GM21423 (cell line): ENCODE results near the gene NFE2L3.
"Not testable (repeated sequence)": the region's sequence is repeated elsewhere in the genome, so short reads cannot be mapped to it uniquely, and the experiment has no call there.

Experiments used
- ATAC-seq: cut with Tn5 transposase; IDR thresholded peaks from one replicate; pipeline ENCODE4 v1.9.1; 2021; ENCODE audit warnings: mild to moderate bottlenecking, moderate library complexity; ENCODE audit not compliant: unreplicated experiment

Gene NFE2L3

GRCh38 chr7:26185131-26185843 lies 33.3 kb downstream of the NFE2L3 start:
- no peak for ATAC-seq

GRCh38 chr7:26185844-26186180 lies 33.8 kb downstream of the NFE2L3 start:
- ATAC-seq = no peak

DNA sequence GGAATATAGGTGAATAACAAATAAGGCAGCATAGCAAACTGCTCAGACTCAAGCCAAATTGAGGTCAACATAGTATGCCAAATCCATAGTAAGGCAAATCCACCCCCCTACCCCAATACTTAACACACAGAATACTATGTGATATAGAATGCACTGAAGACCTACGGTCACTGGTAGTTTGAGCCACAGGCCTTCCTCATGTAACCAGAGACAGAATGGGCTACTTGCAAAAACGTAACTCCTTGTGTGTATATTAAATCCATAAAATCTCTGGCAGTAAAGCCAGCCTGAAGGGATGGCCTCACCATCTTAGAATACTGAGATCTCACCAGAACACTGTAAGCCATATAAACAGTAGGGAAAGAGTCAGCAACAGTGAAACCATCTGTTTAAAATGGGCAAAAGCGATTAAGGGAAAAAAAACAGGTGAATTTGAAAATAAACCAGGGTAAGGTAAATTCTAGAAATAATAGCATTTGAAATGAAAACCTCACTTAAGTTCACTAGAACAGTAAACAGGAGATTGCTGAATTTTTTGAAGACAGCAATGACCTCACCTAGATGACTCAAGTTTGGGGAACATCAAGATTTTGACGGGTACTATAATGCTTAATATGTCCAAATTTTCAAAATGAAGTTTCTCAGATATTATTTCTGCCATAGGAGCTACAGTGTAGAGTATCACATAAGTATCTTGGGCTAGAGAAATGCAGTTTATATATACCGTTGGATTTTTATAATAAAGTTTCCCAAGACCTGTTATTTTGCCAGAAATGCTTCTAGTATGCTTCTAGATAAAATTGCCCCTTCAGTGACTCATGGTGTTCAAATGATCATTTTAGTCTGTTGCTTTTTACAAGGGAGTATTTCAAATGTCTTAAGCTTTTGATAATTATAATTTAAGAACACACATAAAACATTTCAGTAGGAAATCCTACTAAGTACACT lies 34.6 kb downstream of the NFE2L3 start:
- no peak for ATAC-seq

DNA sequence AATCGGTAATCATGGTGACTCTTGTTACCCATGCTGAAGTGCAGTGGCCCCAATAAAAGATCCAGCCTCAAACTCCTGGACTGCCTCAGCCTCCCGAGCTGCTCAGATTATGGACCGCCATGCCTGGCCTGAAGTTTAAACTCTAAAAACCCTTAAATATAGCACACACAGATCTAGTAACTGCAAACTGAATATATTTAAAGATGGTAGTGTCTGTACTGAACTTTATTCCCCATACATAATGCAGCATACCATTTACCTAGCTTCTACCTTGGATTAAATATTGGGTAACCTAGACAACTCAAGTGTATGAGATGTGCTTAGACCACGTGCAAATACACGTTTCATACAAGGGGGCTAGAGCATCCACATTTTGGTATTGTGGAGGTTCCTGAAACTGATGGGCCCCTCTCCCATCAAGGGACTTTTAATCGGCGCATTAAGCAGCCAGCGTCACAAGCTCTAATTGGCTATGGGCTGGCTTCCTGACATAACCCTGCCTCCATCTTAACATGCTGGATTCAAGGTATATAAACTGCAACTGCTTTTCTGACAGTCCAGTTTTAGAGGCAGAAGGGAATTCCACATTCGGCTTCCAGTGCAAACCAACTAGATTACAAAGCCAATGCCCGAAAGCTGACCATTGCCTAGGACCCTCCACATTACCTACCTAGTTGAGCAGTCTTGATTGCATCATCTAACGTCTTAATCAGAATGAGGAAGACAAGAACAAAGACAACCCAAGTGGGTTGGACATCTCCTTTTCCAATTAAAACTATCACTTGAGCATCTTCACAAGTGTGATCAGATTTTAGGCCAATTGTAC lies 35.6 kb downstream of the NFE2L3 start:
- no peak for ATAC-seq

DNA sequence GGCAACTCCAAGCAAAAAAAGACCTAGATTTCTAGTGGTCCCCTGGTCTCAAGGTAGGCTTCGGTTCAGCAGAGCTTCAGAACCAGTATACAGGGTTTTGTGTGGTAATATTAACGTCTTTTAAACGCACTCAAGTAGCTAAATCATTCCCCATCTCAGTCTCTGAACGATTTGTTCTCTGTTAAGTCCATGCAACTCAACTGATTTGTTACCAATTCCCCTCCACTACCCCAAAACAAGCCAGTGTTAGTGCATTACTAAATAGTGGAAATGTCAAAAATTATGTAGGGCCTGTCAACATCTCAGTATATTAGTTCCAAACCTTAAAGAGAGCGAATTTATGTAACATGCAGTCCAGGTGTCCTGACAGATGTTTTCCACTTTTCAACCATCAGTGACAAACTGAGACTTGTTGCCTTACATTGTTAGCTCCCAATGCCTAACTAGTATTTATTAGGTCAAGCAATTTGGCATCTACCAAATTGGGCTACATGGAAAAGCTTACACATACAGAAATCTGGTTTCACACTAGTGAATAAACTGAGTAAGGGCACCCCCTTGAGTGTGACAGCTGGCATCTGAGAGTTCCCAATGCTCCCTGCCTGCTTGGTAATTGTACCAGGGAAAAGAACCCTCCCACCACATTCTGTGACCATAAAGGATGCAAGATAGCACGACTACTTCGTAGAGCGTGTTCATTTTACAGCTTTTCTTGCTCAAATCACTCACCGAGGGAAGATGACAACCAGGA lies 36.4 kb downstream of the NFE2L3 start:
- ATAC-seq = no peak

DNA sequence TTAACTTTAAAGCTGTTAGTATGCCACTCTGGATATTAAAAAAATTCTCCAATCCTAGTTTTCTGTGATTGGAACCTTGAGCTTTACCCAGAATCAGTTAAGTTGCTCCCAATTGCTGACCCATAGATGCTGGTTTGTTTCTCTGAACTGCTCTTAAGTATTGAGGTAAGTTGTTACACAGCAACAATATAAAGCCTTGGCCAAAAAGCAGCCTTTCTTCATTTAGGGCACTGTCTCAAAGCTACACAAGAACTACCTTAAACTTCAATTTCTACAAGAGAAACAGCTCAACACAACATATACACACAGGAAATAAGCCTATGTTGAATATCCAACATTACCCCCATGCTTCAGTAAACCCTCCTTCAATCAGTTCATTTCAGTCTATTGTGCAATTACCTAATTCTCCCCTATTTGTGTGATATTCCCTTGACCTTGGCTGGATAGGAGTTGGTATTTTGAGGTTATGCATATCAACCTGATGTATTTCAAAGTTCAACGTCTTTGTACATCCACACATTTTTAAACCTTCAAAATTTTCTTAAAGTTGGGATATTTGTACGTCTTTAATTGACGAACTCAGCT lies 37.1 kb downstream of the NFE2L3 start:
- no peak for ATAC-seq

- ATAC-seq = no peak
Measured at GRCh38 chr7:26189697-26190096, 37.7 kb downstream of the NFE2L3 start.

GRCh38 chr7:26190417-26190869 lies 38.4 kb downstream of the NFE2L3 start:
- ATAC-seq = no peak

GRCh38 chr7:26191233-26191973 lies 39.4 kb downstream of the NFE2L3 start:
- no peak for ATAC-seq

DNA sequence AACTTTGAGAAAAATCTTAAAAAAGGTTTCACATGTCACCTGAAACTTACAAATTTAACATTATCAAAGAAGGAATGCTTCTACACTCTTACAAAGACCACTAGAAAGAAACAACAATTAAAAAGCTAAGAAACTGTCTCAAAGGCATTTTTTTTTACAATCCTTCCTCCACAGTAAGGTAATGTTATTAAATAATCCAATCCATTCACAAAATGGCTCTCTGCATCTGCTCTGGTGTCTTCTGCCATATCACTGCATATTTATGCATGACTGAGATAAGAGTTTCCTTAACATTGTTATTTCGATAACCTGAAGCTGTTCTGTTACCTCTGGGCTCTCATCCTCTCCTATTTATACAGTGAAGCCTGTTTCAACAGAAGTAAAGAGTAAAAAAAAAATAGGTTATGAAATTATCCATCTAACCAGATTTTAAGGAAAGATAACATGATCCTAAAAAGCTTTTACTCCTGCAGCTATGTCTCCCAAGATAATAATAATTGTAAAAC lies 40.0 kb downstream of the NFE2L3 start:
- ATAC-seq = no peak

DNA sequence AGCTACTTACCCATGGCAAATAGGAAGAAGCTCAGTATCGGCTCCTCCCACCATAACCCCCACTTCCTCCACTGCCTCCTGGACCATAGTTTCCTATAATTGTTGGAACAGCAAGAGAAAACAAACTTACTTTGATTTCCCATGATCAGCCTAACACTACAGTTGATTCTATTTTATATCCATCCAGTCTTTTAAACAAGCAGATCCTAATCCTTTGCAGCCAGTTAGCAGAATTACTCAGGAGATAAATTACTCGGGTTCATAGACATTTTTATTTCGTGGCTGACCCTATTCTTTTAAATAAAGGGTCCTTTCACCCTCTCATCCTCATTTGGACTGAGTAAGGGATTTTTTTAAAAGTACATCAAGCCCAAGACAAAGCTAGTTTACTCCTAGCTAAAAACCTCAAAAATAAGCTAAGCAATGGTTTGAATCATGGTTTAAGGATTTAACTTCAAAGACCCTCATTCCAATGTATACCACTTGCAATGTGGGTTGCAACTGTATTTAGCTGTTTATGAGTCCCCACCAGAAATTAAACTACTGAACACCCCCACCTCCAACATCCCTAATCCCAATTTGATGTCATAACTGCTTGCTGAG lies 40.6 kb downstream of the NFE2L3 start:
- no peak for ATAC-seq

GRCh38 chr7:26193432-26194207 lies 41.6 kb downstream of the NFE2L3 start:
- ATAC-seq = no peak

- ATAC-seq = not testable (repeated sequence)
Measured at GRCh38 chr7:26194764-26195163, 42.8 kb downstream of the NFE2L3 start.

- no peak for ATAC-seq
Measured at GRCh38 chr7:26195182-26195581, 43.2 kb downstream of the NFE2L3 start.

- no peak for ATAC-seq
Measured at GRCh38 chr7:26195867-26196657, 44.1 kb downstream of the NFE2L3 start.

DNA sequence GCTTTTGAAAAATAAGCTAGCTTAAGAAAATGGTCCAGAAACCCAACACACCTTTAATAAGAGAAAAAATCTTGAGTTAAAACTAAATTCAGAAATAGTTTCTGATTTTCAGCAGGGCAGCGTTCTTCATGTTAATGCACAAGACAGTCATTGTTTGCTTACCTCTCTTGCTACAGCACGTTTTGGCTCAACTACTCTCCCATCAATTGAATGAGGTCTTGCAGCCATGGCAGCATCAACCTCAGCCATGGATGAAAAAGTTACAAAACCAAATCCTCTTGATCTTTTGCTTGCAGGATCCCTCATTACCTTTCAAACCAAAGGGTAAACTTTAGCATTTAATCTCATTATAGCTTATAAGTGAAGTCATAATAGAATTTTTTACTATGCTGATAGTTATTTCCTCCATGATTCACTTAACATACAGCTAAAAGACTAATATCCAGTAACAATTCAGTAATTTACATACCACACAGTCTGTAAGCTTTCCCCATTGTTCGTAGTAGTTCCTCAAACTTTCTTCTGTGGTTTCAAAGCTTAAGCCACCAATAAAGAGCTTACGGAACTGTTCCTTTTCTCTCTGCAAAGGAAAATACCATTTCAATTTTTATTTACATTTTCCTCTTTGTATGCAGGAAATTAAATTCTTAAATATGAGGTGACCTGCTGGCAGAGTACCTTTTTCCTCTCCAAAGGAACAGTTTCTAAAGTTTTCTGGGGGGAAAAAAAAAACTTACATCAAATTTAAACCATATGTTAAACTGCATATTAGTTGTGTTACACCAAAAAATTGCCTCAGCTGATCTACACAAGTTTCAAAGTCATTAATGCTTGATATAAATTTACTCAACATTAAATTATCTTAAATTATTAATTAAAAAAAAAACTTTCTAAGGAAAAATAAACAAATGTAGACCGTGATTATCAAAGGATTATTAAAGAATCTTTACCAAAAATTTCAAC lies 45.4 kb downstream of the NFE2L3 start:
- ATAC-seq = no peak
